ENCODE results near the gene DMTF1.

DNA sequence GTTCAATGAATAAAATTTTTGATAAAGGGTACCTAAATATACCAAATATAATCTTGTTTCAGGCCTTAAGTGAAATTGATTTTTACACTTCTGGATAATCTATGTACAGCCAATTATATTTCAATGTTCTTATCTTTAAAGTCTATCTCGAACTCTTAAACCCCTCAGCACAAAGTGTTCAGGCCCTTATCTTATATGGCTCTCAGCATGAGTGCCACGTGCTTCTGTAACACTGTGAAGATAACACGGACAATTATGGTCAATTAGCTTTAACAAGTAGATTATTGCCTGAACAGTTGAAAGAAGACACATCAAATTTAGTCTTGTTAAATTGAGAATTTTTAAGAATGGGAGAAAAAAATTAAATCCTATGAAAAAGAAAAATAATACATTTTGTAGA, 40.4 kb upstream of the DMTF1 start:
- TF ChIP-seq CTCF (optimal IDR thresholded peaks at IDR 0.05 in 1 of 3, IDR thresholded peaks at IDR 0.05 in 1 of 3, conservative IDR thresholded peaks at IDR 0.05 in 1 of 3; ENCODE audit: extremely low read depth in 1 of 3, insufficient read depth in 2 of 3, low read length in 3 of 3) (no peak), EZH2 (IDR thresholded peaks at IDR 0.05; ENCODE audit: low read length) (no peak)
